DOHH2 (cell line): ENCODE results near the gene YTHDF1.

Experiments used
- H3F3A ChIP-seq: fragments of 200-600 bp; sonication (generic), shearing (Covaris generic); 2 replicates; pipeline ENCODE4 v1.6.0; 2016; ENCODE audit warnings: antibody characterized with exemption, mild to moderate bottlenecking; ENCODE audit not compliant: control insufficient read depth, insufficient read depth
- H3K27ac ChIP-seq: fragments of 200-600 bp; sonication (generic); 2 replicates; pipeline ENCODE4 v1.5.1; 2014; ENCODE audit warnings: low read depth, mild to moderate bottlenecking, low read length, moderate library complexity
- H3K27me3 ChIP-seq: fragments of 200-600 bp; sonication (generic); 2 replicates; pipeline ENCODE4 v1.6.1; 2014; ENCODE audit warnings: mild to moderate bottlenecking, low read length, mixed read lengths; ENCODE audit not compliant: control insufficient read depth
- H3K36me3 ChIP-seq: fragments of 200-600 bp; sonication (generic); 2 replicates; pipeline ENCODE4 v1.6.1; 2014; ENCODE audit warnings: mild to moderate bottlenecking, low read length, moderate library complexity, mixed read lengths; ENCODE audit not compliant: control insufficient read depth
- H3K4me1 ChIP-seq: fragments of 200-600 bp; sonication (generic); 2 replicates; pipeline ENCODE4 v1.6.1; 2014; ENCODE audit warnings: mild to moderate bottlenecking, low read length, mixed read lengths; ENCODE audit not compliant: control insufficient read depth
- H3K4me2 ChIP-seq: fragments of 200-600 bp; sonication (generic); 2 replicates; pipeline ENCODE4 v1.6.0; 2014; ENCODE audit warnings: mild to moderate bottlenecking, low read length, moderate library complexity
- H3K4me3 ChIP-seq: fragments of 200-600 bp; sonication (generic); 2 replicates; pipeline ENCODE4 v1.5.1; 2014; ENCODE audit warnings: mild to moderate bottlenecking, low read length, mixed read lengths
- H3K79me2 ChIP-seq: fragments of 200-600 bp; sonication (generic); 2 replicates; pipeline ENCODE4 v1.6.1; 2014; ENCODE audit warnings: mild to moderate bottlenecking, low read length, mixed read lengths; ENCODE audit not compliant: control insufficient read depth
- H3K9me2 ChIP-seq: fragments of 200-600 bp; sonication (generic); replicated peaks from 2 replicates; pipeline ENCODE4 v1.6.1; 2014; ENCODE audit warnings: mild to moderate bottlenecking, low read length, mixed read lengths; ENCODE audit not compliant: control insufficient read depth
- H3K9me3 ChIP-seq: fragments of 200-600 bp; sonication (generic); 2 replicates; pipeline ENCODE4 v1.6.1; 2014; ENCODE audit warnings: antibody characterized with exemption, low read length, mixed read lengths; ENCODE audit not compliant: control insufficient read depth, insufficient read depth
- H4K20me1 ChIP-seq: fragments of 200-600 bp; sonication (generic); 2 replicates; pipeline ENCODE4 v1.6.0; 2014; ENCODE audit warnings: low read depth, mild to moderate bottlenecking, antibody characterized with exemption, low read length, moderate library complexity; ENCODE audit not compliant: control insufficient read depth, insufficient read depth
- EZH2phosphoT487 ChIP-seq: fragments of 200-600 bp; sonication (generic); IDR thresholded peaks from 2 replicates; pipeline ENCODE4 v1.6.1; 2017; ENCODE audit warnings: borderline replicate concordance, mild to moderate bottlenecking, antibody characterized with exemption, low read length, moderate library complexity, mixed read lengths
- TF ChIP-seq, protein P1 (sequence below): fragments of 200-600 bp; sonication (generic); IDR thresholded peaks from one replicate; pipeline ENCODE4 v1.5.1; 2014; ENCODE audit warnings: antibody characterized with exemption, mild to moderate bottlenecking, low read depth, low read length; ENCODE audit not compliant: poor library complexity, severe bottlenecking

YTHDF1 gene

GRCh38 chr20:63167918-63168520 is 47.9 kb downstream of the YTHDF1 start:
- H3K9me3 ChIP-seq: no peaks in the 10 kb centered on the region
- H3K27me3 ChIP-seq: no peaks in the 10 kb centered on the region
- H3K27ac ChIP-seq: no peak overlapping the region
- no peaks in the 10 kb centered on the region for H3K79me2 ChIP-seq
- H3F3A ChIP-seq: no peaks in the 10 kb centered on the region
- no peaks in the 10 kb centered on the region for H4K20me1 ChIP-seq
- no peaks in the 10 kb centered on the region for H3K4me1 ChIP-seq
- no peaks in the 10 kb centered on the region for H3K36me3 ChIP-seq
- no peak overlapping the region for H3K4me2 ChIP-seq
- no peak overlapping the region for H3K4me3 ChIP-seq
- TF ChIP-seq, protein P1, sequence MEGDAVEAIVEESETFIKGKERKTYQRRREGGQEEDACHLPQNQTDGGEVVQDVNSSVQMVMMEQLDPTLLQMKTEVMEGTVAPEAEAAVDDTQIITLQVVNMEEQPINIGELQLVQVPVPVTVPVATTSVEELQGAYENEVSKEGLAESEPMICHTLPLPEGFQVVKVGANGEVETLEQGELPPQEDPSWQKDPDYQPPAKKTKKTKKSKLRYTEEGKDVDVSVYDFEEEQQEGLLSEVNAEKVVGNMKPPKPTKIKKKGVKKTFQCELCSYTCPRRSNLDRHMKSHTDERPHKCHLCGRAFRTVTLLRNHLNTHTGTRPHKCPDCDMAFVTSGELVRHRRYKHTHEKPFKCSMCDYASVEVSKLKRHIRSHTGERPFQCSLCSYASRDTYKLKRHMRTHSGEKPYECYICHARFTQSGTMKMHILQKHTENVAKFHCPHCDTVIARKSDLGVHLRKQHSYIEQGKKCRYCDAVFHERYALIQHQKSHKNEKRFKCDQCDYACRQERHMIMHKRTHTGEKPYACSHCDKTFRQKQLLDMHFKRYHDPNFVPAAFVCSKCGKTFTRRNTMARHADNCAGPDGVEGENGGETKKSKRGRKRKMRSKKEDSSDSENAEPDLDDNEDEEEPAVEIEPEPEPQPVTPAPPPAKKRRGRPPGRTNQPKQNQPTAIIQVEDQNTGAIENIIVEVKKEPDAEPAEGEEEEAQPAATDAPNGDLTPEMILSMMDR: no peak
- TF ChIP-seq EZH2phosphoT487: no peak
- H3K9me2 ChIP-seq: no peaks in the 10 kb centered on the region

- Histone ChIP-seq H3K36me3 (no peaks in the 10 kb centered on the region), H3K9me3 (no peaks in the 10 kb centered on the region), H3K4me2 (no peak overlapping the region), H3K79me2 (no peaks in the 10 kb centered on the region), H3K27me3 (no peaks in the 10 kb centered on the region), H3K9me2 (no peaks in the 10 kb centered on the region), H3K4me1 (no peaks in the 10 kb centered on the region), H3K27ac (no peak overlapping the region), H3F3A (no peaks in the 10 kb centered on the region), H3K4me3 (no peak overlapping the region), H4K20me1 (no peaks in the 10 kb centered on the region)
- TF ChIP-seq, protein P1: no peak
- TF ChIP-seq EZH2phosphoT487: no peak
These were observed 48.7 kb downstream of the YTHDF1 start for GRCh38 chr20:63167026-63167917.

DNA sequence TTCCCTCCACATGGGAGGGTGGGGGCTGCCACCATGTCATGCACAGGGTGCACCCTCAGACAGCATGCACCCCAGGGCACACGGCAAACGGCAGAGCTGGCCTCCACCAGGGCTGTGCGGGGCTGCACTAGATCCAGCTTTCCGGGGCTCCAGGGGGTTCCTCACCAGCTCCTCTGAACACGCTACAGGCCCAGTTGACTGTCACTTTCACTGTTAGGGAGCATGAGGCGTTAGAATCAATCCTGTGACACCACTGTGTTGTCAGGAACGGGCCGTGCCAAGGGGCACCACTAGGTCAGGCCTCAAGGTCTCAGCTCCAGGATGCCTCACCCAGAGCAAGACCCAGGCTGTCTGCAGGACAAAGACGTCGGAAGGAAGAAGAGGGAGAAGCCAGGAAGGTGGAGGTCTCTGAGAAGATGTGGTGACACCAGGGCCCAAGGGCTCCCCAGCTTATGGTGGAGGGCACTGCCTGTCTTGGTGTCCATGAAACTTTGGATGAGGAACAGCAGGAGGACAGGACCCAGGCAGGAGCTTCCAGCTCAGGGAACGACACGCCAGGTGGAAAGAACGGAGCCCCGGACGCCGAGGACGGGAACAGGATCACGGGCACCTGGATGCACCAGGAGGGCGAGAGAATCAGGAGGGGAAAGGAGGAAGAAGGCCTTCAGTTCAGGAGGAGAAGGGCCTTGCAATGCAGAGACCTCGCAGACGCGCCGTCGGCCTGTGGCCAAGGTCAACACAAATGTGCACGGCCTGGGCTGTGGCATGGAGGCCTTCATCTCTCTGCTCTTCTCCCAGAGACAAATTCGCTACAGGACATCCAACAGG is 49.5 kb downstream of the YTHDF1 start:
- H3K27me3 ChIP-seq: no peaks in the 10 kb centered on the region
- H4K20me1 ChIP-seq: no peaks in the 10 kb centered on the region
- no peaks in the 10 kb centered on the region for H3K36me3 ChIP-seq
- H3F3A ChIP-seq: no peaks in the 10 kb centered on the region
- H3K9me2 ChIP-seq: no peaks in the 10 kb centered on the region
- no peaks in the 10 kb centered on the region for H3K4me1 ChIP-seq
- H3K4me3 ChIP-seq: no peak overlapping the region
- H3K4me2 ChIP-seq: no peak overlapping the region
- H3K79me2 ChIP-seq: no peaks in the 10 kb centered on the region
- H3K9me3 ChIP-seq: no peaks in the 10 kb centered on the region
- H3K27ac ChIP-seq: no peak overlapping the region
- TF ChIP-seq, protein P1: no peak
- no peak for TF ChIP-seq EZH2phosphoT487
